SK-N-SH treated with all-trans-retinoic acid at 6 μM for 48 hours (cell line): Measurements from ENCODE around the gene CGREF1.

ENCODE experiments used
- ATAC-seq: fragments of 200-7000 bp; cut with Tn5 transposase; 3 replicates; pipeline ENCODE4 v1.9.1; 2020; ENCODE audit warnings: mild to moderate bottlenecking, moderate library complexity
- ARNTL ChIP-seq: fragments of 450-650 bp; formaldehyde crosslinking; IDR thresholded peaks from 2 replicates; pipeline ENCODE4 v1.5.0; 2020; ENCODE audit warnings: low read depth, mild to moderate bottlenecking, moderate library complexity, borderline replicate concordance
- BACH2 ChIP-seq: fragments of 250-450 bp; sonication (Bioruptor Pico); IDR thresholded peaks from 2 replicates; pipeline ENCODE4 v1.9.0; 2021; ENCODE audit warnings: mild to moderate bottlenecking, borderline replicate concordance
- CREB5 ChIP-seq: fragments of 250-450 bp; sonication (Bioruptor Pico); IDR thresholded peaks from 2 replicates; pipeline ENCODE4 v1.5.1; 2020; ENCODE audit warnings: low read depth, mild to moderate bottlenecking, moderate library complexity
- CSDC2 ChIP-seq: fragments of 250-450 bp; sonication (Bioruptor Pico); IDR thresholded peaks from 2 replicates; pipeline ENCODE4 v1.5.0; 2020; ENCODE audit warnings: mild to moderate bottlenecking, moderate library complexity
- CSRNP3 ChIP-seq: fragments of 250-450 bp; sonication (Bioruptor Pico); IDR thresholded peaks from 2 replicates; pipeline ENCODE4 v1.5.1; 2021; ENCODE audit warnings: mild to moderate bottlenecking, moderate library complexity
- ESRRG ChIP-seq: fragments of 250-450 bp; sonication (Bioruptor Pico); IDR thresholded peaks from 2 replicates; pipeline ENCODE4 v1.6.1; 2021; ENCODE audit warnings: mild to moderate bottlenecking
- GLIS3 ChIP-seq: fragments of 250-450 bp; sonication (Bioruptor Pico); IDR thresholded peaks from 2 replicates; pipeline ENCODE4 v1.5.0; 2020; ENCODE audit warnings: mild to moderate bottlenecking, moderate library complexity
- ISL1 ChIP-seq: fragments of 250-450 bp; sonication (Bioruptor Pico); IDR thresholded peaks from 2 replicates; pipeline ENCODE4 v2.1.2; 2022; ENCODE audit warnings: mild to moderate bottlenecking, moderate library complexity
- OSR1 ChIP-seq: fragments of 250-450 bp; sonication (Bioruptor Pico); IDR thresholded peaks from 2 replicates; pipeline ENCODE4 v1.8.0; 2022; ENCODE audit warnings: moderate library complexity, mild to moderate bottlenecking, inconsistent platforms
- PATZ1 ChIP-seq: fragments of 250-450 bp; sonication (Bioruptor Pico); IDR thresholded peaks from 2 replicates; pipeline ENCODE4 v1.8.0; 2020; ENCODE audit warnings: mild to moderate bottlenecking, moderate library complexity, borderline replicate concordance
- POU6F1 ChIP-seq: fragments of 250-450 bp; sonication (Bioruptor Pico); IDR thresholded peaks from 2 replicates; pipeline ENCODE4 v1.8.0; 2021; ENCODE audit warnings: low read depth, mild to moderate bottlenecking, moderate library complexity, borderline replicate concordance
- PPARA ChIP-seq: fragments of 250-450 bp; sonication (Bioruptor Pico); IDR thresholded peaks from 2 replicates; pipeline ENCODE4 v1.5.0; 2020; ENCODE audit warnings: mild to moderate bottlenecking, borderline replicate concordance
- RARB ChIP-seq: fragments of 250-450 bp; sonication (Bioruptor Pico); IDR thresholded peaks from 2 replicates; pipeline ENCODE4 v1.8.0; 2021; ENCODE audit warnings: mild to moderate bottlenecking, moderate library complexity
- SNAI2 ChIP-seq: fragments of 250-450 bp; sonication (Bioruptor Pico); IDR thresholded peaks from 2 replicates; pipeline ENCODE4 v1.5.0; 2020; ENCODE audit warnings: mild to moderate bottlenecking, moderate library complexity
- TCF4 ChIP-seq: fragments of 250-450 bp; sonication (Bioruptor Pico); IDR thresholded peaks from 2 replicates; pipeline ENCODE4 v1.8.0; 2021; ENCODE audit warnings: mild to moderate bottlenecking, moderate library complexity, borderline replicate concordance
- TOX ChIP-seq: fragments of 250-450 bp; sonication (Bioruptor Pico); IDR thresholded peaks from 2 replicates; pipeline ENCODE4 v1.8.0; 2021; ENCODE audit warnings: mild to moderate bottlenecking, moderate library complexity, borderline replicate concordance
- TSHZ2 ChIP-seq: fragments of 250-450 bp; sonication (Bioruptor Pico); IDR thresholded peaks from 2 replicates; pipeline ENCODE4 v1.5.0; 2020; ENCODE audit warnings: mild to moderate bottlenecking, moderate library complexity
- ZC3H10 ChIP-seq: fragments of 250-450 bp; sonication (Bioruptor Pico); IDR thresholded peaks from 2 replicates; pipeline ENCODE4 v1.5.1; 2021; ENCODE audit warnings: mild to moderate bottlenecking, moderate library complexity
- ZFP3 ChIP-seq: fragments of 250-450 bp; sonication (Bioruptor Pico); IDR thresholded peaks from 2 replicates; pipeline ENCODE4 v1.5.0; 2020; ENCODE audit warnings: mild to moderate bottlenecking, moderate library complexity
- ZFP30 ChIP-seq: fragments of 450-650 bp; formaldehyde crosslinking; IDR thresholded peaks from 2 replicates; pipeline ENCODE4 v1.5.0; 2022; ENCODE audit warnings: mild to moderate bottlenecking, moderate library complexity
- ZNF565 ChIP-seq: fragments of 450-650 bp; formaldehyde crosslinking; conservative IDR thresholded peaks from 2 replicates; pipeline ENCODE4 v1.5.0; 2020; ENCODE audit warnings: low read depth, mild to moderate bottlenecking, moderate library complexity
- ZNF70 ChIP-seq: fragments of 450-650 bp; formaldehyde crosslinking; IDR thresholded peaks from 2 replicates; pipeline ENCODE4 v1.5.0; 2020; ENCODE audit warnings: mild to moderate bottlenecking, moderate library complexity
- ZNF8 ChIP-seq: fragments of 450-650 bp; formaldehyde crosslinking; IDR thresholded peaks from 2 replicates; pipeline ENCODE4 v1.5.0; 2020; ENCODE audit warnings: mild to moderate bottlenecking, moderate library complexity

Gene CGREF1

GRCh38 chr2:27131429-27131828 lies 12.5 kb upstream of the CGREF1 start:
- TF ChIP-seq TSHZ2 (CRISPR knock-in tag) (no peak), TCF4 (CRISPR knock-in tag) (no peak), PATZ1 (CRISPR knock-in tag) (no peak), GLIS3 (no peak), ZC3H10 (CRISPR knock-in tag) (no peak), ZFP3 (no peak), POU6F1 (CRISPR knock-in tag) (no peak), OSR1 (CRISPR knock-in tag) (no peak), CREB5 (CRISPR knock-in tag) (no peak), TOX (CRISPR knock-in tag) (no peak), CSDC2 (CRISPR knock-in tag) (no peak), BACH2 (CRISPR knock-in tag) (no peak), PPARA (CRISPR knock-in tag) (no peak), ZNF70 (CRISPR knock-in tag) (no peak), SNAI2 (CRISPR knock-in tag) (no peak), RARB (CRISPR knock-in tag) (no peak), ARNTL (CRISPR knock-in tag) (no peak)
- TF ChIP-seq, all 23 proteins: peak for 0
- no peak for ATAC-seq

GRCh38 chr2:27130396-27130795 lies 11.5 kb upstream of the CGREF1 start:
- ATAC-seq = no peak
- no peak for TF ChIP-seq OSR1 (CRISPR knock-in tag)
- TF ChIP-seq ISL1 (CRISPR knock-in tag) = no peak
- no peak for TF ChIP-seq ARNTL (CRISPR knock-in tag)
- TF ChIP-seq ZNF565 (CRISPR knock-in tag) = no peak
- TF ChIP-seq BACH2 (CRISPR knock-in tag) = no peak
- no peak for TF ChIP-seq GLIS3
- no peak for TF ChIP-seq ZC3H10 (CRISPR knock-in tag)
- no peak for TF ChIP-seq CSDC2 (CRISPR knock-in tag)
- TF ChIP-seq SNAI2 (CRISPR knock-in tag) = no peak
- TF ChIP-seq CSRNP3 = no peak
- TF ChIP-seq ZNF8 (CRISPR knock-in tag) = no peak
- TF ChIP-seq ZFP3 = no peak
- TF ChIP-seq ZNF70 (CRISPR knock-in tag) = no peak
- no peak for TF ChIP-seq ESRRG (CRISPR knock-in tag)
- TF ChIP-seq POU6F1 (CRISPR knock-in tag) = no peak
- TF ChIP-seq CREB5 (CRISPR knock-in tag) = no peak
- TF ChIP-seq TOX (CRISPR knock-in tag) = no peak
- no peak for TF ChIP-seq ZFP30
- TF ChIP-seq PPARA (CRISPR knock-in tag) = no peak
